Lung microvascular endothelial cell (primary cell): ENCODE results near the gene ANO2. TPM values are rescaled to one million over a fixed set of nuclear protein-coding genes. Genes with fewer than 3 reads are reported as not detected.

Experiments
- DNase-seq, 2 donors: peaks; one replicate each; pipeline versions ENCODE4 v3.0.0 to v3.0.0-alpha.2; 2010; ENCODE audit warnings: low read depth in 2 of 2
- total RNA-seq: library from RNA; depleted of rRNA; stranded (reverse); fragments of >200 nt; gene quantifications from 2 replicates; pipeline ENCODE4 v1.2.1, GENCODE V29; 2014

The ANO2 gene
- total RNA-seq, 1 donor from 2014 or later, result 84.1 TPM

DNA sequence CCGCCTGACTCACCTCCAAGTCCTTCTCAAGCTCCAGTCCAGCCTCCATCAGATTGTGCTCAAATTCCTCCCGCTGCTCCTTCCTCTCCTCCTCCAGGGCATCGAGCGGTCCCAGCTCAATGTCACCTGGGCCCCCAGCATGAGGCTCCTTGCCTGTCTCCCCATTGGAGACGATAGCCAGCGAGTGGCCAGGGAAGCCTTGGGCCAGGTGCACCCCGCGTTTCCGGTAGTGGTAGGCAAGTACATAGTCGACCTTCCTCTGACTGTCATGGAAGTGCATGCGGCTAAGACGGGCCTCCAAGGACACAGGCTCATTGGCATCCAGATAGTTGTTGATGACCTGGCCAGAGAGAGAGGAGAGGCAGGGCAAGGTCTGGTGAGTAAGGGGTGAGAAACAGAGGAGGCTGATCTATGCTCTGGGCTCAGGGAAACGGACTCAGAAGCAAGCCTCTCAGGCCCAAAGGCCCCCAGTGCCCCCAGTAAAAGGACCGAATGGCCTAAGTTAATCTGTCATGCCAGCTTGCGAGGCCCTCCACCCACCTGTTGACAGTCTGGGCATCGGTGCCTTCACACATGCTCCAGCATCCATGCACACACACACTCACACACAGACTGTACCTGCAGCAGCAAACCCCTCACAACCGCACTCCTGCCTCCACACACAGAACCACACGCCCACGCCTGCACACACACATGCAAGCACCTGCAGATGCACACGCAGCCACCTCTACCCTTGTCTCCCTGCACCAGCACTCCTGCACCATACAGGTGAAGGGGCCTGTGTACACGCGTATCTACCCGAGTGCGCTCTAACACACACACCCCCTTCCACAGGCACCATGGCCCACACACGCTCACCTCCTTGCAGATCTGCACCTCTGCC, 23.8 kb downstream of the ANO2 start:
- no peak for DNase-seq

DNA sequence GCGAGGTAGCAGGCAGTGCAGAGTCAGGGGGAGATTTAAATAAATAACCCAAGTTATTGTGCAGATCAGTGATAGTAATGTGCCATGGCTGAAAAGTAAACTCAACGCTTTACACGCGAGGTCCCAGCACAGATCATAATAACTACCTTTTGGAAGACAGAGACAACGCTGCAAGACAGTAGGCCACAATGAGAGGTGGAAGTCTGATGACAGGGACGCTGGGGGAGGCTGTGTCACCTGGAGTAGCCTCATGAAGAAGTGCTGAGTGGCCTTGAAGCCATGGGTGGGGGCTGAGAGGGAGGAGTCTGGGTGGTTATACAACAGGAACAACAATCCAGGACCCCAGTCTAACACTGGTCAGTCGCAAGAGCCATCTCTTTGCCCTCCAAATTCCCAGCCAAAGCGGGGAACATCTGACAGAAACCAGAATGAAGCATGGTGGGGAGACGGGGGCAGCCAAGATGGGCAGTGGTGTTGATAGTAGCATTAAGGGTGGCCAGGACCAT, 28.2 kb downstream of the ANO2 start:
- no peak for DNase-seq

DNA sequence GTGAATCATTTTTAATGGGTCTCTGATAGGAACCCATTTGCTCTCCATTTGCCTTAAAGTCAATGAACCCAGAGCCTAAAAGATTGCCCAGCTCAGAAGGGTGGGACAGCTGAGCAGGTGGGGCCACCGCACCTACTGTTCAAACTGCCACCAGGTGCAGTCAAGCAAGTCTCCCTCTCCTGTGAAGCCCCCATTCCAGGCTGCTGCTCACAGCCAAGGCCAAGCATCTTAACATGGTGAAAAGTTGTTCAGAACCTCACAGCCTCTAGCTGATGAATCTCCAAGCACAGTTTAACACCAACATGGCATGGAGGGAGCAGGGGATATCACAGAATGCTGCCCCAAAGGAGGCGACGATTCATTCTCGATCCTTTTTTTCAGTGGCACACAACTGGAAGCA, 29.5 kb downstream of the ANO2 start:
- DNase-seq, result no peak

DNA sequence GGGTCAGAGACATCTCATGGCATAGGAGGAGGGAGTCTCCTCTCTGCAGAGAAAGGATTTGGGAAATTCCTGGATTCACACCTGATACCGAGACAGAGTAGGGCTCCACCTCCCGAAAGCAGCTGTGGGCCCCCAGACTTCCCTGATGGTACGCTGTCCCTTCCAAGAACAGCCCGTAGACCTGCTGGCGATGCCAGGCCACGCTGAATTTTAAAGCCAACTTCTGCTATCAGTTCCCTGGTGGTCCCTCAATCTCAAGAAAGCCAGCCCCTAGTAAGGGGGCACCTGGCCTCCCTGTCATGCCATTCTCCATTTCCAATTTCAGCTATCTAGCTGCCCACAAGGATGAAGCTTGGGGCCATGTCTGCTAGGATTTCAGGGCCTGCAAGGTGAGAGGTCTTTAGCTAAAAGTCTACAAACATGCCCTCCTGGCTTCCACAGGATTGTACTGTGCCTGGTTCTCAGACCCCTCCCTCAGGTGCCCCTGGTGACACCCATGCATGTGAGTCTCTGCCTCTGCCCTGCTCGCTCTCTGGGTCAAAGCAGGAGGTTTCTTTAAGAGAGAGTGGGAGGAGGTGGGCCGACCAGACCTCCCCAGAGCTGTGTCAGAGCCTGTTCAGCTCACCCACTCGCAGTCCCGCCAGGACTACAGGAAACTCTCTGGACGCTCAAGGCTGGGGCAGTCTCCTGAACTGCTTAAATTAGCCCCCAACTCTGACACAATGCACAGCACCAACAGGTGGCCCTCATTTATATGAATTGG, 30.5 kb downstream of the ANO2 start:
- no peak for DNase-seq

DNA sequence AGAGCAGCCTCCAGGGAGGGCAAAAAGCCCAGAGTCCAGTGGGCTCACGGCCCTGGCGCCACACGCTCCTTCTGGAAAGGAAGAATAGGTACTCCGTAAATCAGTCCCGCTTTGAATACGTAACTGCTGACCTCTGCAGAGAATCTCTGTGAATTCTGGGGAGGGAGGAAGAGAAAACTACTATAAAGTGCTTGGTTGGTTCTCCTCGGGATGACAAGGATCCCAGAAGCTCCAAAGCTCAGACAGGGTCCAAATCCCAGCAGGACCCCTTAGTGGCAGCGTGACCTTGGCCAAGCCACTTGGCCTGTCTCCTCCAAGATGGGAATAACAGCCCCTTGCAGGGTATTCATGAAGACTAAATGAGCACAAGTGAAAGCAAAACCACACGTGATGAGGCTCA, 31.7 kb downstream of the ANO2 start:
- no peak for DNase-seq

DNA sequence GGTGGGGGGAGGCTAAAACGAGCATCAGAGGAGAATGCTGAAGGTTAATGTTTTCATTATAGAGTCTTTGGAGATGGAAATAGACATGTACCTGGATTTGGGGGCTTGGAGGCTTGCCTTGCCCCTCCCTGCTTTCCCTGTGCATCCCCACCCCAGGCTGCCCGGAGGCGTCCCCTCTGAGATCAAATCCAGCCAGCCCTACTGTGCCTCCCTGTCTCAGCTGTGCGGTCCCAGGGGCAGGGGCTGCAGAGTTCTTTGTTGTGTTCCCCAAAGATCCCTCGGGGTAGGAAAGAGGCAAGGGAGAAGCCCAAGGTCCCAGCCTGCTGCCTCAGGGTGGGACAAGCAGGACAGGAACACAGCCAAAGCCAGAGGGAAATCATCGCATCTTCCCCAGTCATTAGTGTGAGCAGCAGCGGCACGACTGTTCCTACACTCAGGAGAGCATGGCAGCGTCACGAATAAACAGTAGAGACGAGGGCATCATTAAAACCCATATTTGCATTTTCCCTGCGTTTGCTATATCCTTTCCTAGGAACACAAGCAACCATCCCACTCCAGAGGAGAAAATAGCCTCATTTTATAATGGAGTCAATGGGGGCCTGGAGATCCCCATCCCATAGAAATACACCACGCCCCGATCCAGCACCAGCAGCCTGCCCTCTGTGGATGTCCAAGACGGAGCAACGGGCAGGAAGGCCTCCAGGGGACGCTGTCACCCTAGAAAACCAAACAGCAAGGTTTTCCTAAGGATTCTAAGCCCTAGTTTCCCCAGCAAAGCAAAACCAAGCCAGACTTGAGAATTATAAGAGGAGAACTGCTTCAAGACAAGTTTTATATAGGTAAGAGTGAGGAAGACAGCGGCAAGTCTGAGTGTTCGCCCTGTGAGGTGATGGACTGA, 32.4 kb downstream of the ANO2 start:
- peak in 1 of 2 donors; percentile 34 for DNase-seq

DNA sequence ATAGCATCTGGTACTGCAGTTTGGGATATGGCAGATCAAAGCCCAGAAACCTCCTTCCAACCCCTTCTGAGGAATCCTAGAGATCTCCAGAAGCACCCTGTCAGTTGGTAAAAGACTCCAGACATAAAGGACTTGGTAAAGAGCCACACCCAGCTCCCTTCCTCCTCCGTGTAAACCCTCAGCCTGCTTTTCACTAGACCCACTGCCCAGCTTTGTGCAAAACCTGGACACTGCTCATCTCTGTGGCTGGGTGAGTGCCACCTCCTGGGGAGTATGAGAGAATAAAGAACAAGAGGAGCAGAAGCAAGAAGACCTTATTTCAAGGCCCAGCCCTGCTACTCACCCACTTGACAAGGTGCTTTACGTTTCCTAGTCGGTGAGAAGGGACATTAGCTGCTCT, 33.0 kb downstream of the ANO2 start:
- DNase-seq, result no peak

DNA sequence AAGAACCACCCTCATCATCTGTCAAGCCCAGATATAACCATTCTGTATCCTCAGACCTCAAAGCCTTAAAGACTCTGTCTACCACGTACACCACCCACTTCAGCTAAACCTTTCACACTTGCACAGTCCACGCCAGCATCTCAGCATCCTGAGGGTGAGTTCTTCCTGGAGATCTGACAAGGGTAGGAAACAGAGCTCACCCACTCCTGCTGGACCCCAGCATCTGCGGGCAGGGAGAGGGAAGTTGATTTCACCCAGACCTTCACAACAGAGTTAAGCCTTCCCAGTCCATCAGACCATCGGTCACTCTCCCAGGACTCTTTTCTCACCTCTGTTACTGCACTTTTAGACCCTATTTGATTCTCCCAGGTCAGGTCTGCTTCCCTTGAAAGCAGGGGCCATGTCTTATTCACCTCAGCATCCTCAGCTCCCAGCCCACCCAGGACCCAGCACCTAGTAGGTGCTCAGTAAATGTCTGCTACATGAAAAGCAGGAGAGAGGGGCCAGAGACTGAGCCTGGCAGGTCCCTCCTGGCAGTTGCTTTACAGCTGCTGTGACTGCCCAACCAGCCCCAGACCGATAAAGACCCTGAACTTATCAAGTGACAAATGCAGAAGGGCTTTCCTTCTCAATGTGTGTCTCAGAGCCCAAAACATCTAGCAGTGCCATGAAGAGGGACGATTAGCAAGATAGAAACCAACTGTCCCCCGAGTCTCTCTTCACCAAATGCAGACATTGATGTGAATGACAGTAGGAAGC, 34.1 kb downstream of the ANO2 start:
- no peak for DNase-seq

DNA sequence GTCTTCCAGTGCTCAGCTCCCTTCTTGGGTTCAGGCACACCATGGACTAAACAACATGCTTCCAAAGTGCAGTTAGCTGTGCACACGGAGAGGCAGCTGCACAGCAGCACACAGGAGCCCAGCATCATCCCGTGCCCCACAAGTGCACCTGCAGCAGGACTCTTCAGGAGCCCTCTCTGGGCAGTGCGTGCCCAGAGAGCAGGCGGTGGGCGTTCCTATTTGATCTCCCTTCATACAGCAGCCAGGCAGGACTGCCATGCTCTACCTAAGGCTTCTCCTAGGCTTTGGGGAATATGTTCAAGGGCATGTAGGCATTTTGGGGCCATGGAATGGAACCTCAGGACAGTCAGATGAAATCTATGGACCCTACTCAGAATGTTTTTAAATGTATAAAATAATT, 35.5 kb downstream of the ANO2 start:
- DNase-seq, result no peak

DNA sequence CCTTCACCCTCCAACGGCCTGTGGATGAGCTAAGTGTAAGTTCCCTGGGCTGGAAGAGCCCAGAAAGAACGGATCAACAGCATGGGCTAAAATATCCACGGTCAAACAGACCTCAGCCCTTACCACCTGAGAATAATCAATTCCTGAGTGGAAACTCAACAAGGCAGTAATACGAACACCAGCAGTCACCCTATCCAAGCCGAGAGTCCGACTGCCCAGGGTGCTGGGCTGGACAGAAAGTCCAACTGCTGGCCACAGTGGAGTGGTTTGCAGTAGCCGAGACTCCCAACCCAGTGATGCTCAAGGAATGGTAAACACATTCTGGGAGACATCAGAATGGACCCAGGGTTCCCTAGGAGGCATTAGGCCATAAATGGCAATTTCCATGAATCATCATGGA, 36.8 kb downstream of the ANO2 start:
- no peak for DNase-seq

DNA sequence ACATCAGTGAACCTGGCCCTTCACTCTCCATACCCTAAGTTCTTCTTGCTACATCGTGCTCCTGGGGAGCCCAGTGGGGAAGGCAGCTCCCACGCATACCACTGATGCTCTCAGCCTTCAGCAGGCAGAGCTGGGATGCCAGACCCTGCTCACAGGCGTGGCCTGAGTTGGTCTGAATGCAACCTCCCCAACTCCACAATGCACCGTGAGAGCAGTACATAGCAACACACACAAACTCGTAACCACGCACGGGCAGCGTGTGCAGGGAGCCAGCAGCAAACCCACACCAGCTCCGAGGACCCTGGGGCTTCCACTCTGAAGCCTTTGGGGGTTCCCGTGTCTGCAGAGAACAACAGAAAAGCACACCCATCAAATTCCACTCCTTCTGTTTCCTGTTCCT, 37.3 kb downstream of the ANO2 start:
- DNase-seq, result no peak

DNA sequence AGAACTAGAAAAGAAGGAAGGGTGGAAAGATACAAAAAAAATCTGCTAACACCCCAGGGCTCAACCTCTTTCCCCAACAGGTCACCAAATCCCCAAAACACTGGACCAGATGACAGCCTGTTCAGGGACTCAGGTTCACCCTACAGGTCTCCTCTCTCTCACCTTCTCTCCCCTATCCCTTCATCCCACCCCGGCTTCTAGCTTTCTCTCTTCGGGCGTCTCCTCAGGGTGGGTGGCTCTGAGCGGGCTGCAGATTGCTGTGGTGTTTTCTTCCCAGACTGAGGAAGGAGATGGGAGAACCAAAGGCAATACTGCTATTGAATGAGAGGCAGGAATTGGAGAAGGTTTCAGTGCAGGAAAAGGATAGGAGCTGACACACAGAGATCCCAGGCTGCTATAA, 39.3 kb downstream of the ANO2 start:
- DNase-seq, result no peak

DNA sequence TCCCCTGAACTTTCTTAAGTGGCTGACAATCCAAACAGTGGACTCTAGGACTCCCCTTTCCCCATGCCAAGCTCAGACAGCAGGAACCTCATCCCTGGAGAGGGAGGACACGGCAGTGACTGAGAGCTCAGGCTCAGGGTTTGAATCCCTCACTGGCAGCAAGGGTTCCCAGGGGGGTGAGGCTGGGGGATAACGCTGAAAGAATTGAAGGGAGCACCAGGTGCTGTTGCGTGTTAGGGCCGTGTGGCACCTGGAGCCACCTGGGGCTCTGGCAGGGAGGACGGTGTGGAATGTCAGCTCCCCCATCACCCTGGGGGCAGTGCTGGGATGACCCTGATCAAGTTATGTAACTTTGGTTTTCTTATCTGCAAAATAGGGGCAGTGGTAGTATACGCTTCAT, 40.1 kb downstream of the ANO2 start:
- no peak for DNase-seq

DNA sequence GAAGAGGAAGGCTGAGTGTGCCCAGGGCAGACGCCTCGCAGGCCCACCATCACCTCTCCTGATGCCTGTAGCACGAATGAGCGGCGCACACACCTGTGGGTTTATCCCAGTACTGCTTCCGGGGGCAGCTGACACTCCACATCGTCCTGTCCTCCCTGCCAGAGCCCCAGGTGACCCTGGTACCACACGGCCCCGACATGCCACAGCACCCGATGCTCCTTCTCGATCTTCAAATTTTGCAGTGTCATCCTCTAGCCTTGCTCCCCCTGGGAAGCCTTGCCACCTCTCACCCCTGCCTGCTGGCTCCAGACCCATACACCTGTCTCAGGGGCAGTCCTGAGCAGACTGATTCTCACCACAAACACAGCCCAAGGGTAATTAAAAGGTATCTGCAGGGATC, 40.6 kb downstream of the ANO2 start:
- no peak for DNase-seq

DNA sequence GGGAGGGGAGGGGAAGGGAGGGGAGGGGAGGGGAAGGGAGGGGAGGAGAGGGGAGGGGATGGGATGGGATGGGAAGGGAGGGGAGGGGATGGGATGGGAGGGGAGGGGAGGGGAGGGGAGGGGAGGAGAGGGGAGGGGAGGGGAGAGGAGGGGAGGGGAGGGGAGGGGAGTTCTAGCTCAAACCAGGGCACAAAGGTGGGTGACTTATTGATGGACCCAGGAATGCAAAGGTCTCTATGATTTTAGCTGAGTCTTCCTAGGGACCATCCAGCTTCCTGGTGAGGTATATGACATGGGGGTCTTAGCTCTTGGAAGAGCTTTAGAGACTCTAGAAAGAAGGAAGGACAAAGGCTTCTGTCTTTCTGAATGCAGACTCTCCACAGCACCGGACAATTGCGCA, 42.3 kb downstream of the ANO2 start:
- no peak for DNase-seq

DNA sequence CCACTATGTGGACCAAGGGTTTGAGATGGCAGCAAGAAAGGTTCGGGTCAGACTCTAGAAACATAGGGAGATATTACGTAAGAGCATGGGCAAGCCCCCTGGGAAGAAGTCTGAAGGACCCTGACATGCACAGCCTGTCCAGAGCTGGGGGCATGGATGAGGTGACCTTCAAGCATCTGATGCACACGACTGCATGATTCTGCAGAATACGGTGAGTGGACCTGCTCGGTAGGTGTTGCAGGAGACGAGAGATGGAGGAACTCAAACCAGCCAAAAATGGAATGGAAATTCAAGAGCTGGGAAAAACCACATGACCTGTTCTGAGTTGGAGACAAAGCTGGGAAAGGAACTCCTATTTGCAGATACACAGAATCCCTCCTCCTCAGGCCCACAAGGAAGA, 43.6 kb downstream of the ANO2 start:
- DNase-seq, result no peak

DNA sequence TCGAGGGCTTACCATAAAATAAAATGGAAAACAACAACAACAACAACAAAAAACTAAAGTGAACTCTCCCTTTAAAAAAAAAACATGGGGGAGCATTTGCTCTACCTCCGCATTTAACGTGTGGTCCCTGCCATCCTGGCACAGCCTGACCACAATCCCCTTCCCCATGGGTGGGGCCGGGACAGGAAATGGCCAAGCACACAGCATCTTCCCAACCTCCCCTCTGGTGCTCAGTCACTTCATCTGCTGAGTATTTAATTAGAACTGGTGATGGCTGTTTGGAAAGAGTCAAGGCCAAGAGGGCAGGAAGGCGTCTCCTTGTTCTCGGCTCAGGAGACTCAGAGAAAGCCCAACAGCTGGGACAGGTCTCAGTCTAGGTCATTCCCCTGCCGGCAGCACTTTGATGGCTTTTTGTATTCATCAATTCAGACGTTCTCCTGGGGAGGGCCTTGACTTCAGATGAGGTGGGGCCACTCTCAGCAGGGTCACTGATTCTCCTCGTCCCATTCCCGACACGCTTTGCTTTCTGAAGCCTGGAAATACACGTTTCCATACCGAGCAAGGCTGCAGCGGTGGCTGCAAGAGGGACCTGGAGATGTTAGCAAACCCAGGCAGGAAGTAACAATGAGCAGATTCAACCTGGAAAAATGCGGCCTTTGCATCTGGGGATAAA, 44.4 kb downstream of the ANO2 start:
- no peak for DNase-seq

DNA sequence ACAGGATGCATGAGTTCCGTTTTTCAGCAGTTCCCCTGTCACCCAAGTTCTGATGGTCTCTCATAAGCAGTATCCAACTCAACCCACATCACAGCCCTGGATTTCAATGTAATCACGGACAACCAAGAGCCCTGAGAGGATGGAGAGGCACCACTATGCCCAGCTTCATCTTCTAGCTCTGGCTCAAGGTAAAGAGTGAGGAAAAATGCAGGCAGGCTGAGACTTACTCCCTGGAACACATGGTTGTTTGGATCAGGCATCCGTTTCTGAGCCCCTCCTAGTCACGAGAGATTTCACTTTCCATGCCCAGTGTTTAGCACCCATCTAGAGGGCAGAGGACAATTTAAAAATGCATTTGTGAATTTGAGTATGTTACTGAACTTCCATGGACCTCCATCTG, 45.0 kb downstream of the ANO2 start:
- no peak for DNase-seq

DNA sequence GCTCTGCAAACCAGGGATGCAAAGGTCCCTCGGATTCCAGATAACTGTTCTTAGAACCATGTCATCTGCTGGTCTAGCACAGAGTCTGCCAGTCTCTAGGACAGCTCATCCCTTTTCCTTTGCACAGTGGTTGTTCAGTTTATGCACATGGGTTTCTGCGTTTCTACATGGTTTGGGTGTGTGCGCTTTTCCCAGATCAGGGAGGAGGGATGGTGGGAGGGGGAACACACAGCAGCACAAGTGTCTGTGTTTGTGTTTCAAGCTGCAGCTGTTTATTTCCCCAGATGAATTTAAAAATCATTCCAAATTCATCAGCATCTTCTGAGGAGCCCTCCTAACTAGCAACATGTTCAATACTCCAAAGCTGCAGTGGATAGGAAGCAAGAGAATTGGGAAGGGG, 45.4 kb downstream of the ANO2 start:
- no peak for DNase-seq

DNA sequence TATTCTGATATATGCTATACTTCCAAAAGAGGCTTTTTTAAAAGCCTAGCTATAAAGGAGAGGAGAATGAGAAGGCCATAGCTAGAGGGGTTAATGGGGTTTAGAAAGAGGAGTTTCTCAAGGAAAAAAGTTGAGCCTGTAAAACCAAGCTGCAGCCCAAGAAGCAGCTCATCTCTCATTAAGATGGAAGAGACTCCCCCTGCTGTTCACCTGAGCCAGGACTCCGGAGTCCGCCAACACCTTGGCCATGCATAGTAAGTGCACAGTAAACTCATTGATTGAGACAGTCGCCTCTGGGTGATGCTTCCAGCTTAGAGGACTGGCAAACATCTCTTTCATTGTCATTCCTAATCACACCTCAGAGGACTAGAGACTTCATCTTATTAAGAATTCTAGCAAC, 46.2 kb downstream of the ANO2 start:
- DNase-seq, result no peak
